Adipose tissue (tissue), 3 donors: Measurements from ENCODE around the gene KRT15. TPM values are rescaled to one million over a fixed set of nuclear protein-coding genes. Genes with fewer than 3 reads are reported as not detected.

Source experiments
- H3K27ac ChIP-seq: one replicate; pipeline ENCODE4 v1.5.1; 2013; ENCODE audit warnings: low read depth, low read length
- WGBS, 3 donors: extraction: QIAGEN DNeasy Blood & Tissue Kit; methylation state at CpG; one replicate each; pipeline ENCODE4 v1.1.7; 2013; 5-methylcytosine and 5-hydroxymethylcytosine counted together
- polyA plus RNA-seq, 3 donors: library from polyadenylated mRNA; stranded (reverse); fragments of 200-250 nt; gene quantifications; one replicate each; pipeline ENCODE4 v1.2.3, GENCODE V29; 2013
- donor health status: healthy with polysubstance abuse.
- donor health status: Bipolar disorder and iron deficiency.
- donor health status: healthy.

KRT15 gene
- polyA plus RNA-seq, 3 donors = 0.11 to 2.1 (median 0.18) TPM

- 60 to 68% (median 64%) methylated on average over 4 of the region's 4 CpGs for WGBS, 3 donors
Observed at GRCh38 chr17:41467561-41467960, 51.1 kb downstream of the KRT15 start.

DNA sequence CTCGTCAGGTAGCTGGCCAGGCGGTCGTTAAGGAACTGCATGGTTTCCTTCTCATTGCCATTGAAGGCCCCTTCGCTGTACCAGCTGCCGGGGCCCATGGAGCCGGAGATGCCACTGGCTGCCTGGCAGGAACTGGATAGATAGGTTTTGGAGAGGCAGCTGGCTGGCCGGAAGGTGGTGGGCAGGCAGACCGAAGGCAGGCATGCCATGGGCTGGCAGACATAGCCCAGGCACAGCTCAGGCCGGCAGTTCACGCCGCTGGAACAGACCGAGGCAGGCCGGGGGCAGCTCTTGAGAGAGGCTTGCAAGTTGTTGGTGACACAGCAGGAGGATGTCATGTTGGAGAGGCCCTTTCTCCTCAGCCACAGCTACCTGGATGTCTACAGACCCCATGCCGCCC lies 51.7 kb downstream of the KRT15 start, which contains the start of gene KRT32:
KRT32 (minus strand) TSS at position 399 of the 400 bp plus-strand sequence; CDS start at position 338, 61 bp downstream.
- 82 to 92% (median 90%) methylated on average over 14 of the region's 14 CpGs for WGBS, 3 donors

More at GRCh38 chr17:41467561-41467960, 51.1 kb downstream of the KRT15 start:
- H3K27ac ChIP-seq = no peak overlapping the region

DNA sequence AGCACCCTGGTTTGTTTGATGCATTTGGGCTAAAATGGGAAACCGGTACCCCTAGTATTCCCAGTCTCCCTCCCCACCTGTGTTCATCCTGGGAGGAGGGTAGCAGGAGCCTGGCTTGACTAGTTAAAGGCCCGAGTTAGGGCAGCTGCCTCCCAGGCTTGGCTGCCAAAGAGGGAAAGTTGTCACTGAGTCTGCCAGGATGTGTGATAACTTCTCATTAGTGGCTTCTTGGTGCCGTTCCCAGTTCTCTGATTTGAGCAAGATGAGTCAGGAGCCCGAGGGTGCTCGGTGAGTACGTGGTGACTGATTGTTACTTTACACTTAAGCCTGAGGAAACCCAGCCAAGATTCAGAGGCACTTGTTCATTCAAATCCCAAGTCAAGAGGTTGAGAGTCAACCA lies 54.0 kb downstream of the KRT15 start:
- no peak overlapping the region for H3K27ac ChIP-seq
- WGBS, 3 donors = 43 to 47% (median 46%) methylated on average over 6 of the region's 6 CpGs

More for the DNA sequence above, 51.7 kb downstream of the KRT15 start, which contains the start of gene KRT32:
- H3K27ac ChIP-seq = no peak within 1 kb of the TSS

GRCh38 chr17:41464173-41464572 lies 54.5 kb downstream of the KRT15 start:
- no peak overlapping the region for H3K27ac ChIP-seq
- WGBS, 3 donors = 82 to 88% (median 86%) methylated on average over 11 of the region's 11 CpGs

- WGBS, 3 donors = 83 to 98% (median 93%) methylated on average over 8 of the region's 8 CpGs
Observed at GRCh38 chr17:41463746-41464145, 54.9 kb downstream of the KRT15 start.

More at GRCh38 chr17:41463746-41464145, 54.9 kb downstream of the KRT15 start:
- no peak overlapping the region for H3K27ac ChIP-seq

Other genes starting within 250 kb of the KRT15 start
- gene KRTAP9-7, start 243.2 kb downstream of the KRT15 start, polyA plus RNA-seq = not detected
- not detected for gene KRTAP29-1, start 216.0 kb downstream of the KRT15 start, polyA plus RNA-seq
- gene KRTAP16-1, start 209.6 kb downstream of the KRT15 start, polyA plus RNA-seq = not detected
- not detected for gene KRTAP17-1, start 203.2 kb downstream of the KRT15 start, polyA plus RNA-seq
- not detected for gene KRT33A, start 168.1 kb downstream of the KRT15 start, polyA plus RNA-seq
- not detected for gene KRT33B, start 149.1 kb downstream of the KRT15 start, polyA plus RNA-seq
- gene KRT34, start 136.6 kb downstream of the KRT15 start, polyA plus RNA-seq = under 1 TPM in 1 of 3 donors, not detected in 2; 0.07 TPM
- not detected for gene KRT31, start 121.3 kb downstream of the KRT15 start, polyA plus RNA-seq
- not detected for gene KRT37, start 94.3 kb downstream of the KRT15 start, polyA plus RNA-seq
- gene KRT38, start 77.9 kb downstream of the KRT15 start, polyA plus RNA-seq = not detected
- gene KRT32, start 51.5 kb downstream of the KRT15 start, polyA plus RNA-seq = under 1 TPM in 1 of 3 donors, not detected in 2; 0.03 TPM
- not detected for gene KRT35, start 37.7 kb downstream of the KRT15 start, polyA plus RNA-seq
- gene KRT36, start 29.0 kb downstream of the KRT15 start, polyA plus RNA-seq = not detected
- 10 to 100 TPM in 1 of 3 donors, 1 to 10 TPM in 2; 2.6 to 53.0 (median 3.2) TPM for gene KRT13, start 13.3 kb downstream of the KRT15 start, polyA plus RNA-seq
- gene KRT19, start 9.4 kb upstream of the KRT15 start, polyA plus RNA-seq = 100 to 1,000 TPM in 1 of 3 donors, 10 to 100 TPM in 2; 28.9 to 139 (median 29.1) TPM
- not detected for gene KRT9, start 53.2 kb upstream of the KRT15 start, polyA plus RNA-seq
- 1 to 10 TPM in 2 of 3 donors, under 1 TPM in 1; 0.25 to 7.8 (median 1.0) TPM for gene KRT14, start 68.0 kb upstream of the KRT15 start, polyA plus RNA-seq
- 10 to 100 TPM in 1 of 3 donors, 1 to 10 TPM in 1, under 1 TPM in 1; 0.16 to 15.5 (median 4.4) TPM for gene KRT16, start 93.9 kb upstream of the KRT15 start, polyA plus RNA-seq
- gene KRT17, start 105.7 kb upstream of the KRT15 start, polyA plus RNA-seq = under 1 TPM in 2 of 3 donors, not detected in 1; 0.60 to 0.70 TPM
- 100 to 1,000 TPM; 426 to 985 (median 580) TPM for gene EIF1, start 170.0 kb upstream of the KRT15 start, polyA plus RNA-seq
- gene GAST, start 193.4 kb upstream of the KRT15 start, polyA plus RNA-seq = 1 to 10 TPM in 1 of 3 donors, not detected in 2; 2.4 TPM
- under 1 TPM; 0.03 to 0.48 (median 0.22) TPM for gene HAP1, start 215.8 kb upstream of the KRT15 start, polyA plus RNA-seq